Measurements from ENCODE around the gene ARMH4. TPM values are rescaled to one million over a fixed set of nuclear protein-coding genes. Genes with fewer than 3 reads are reported as not detected.

The ARMH4 gene
- total RNA-seq, 2 donors from 2014 or later: 2.4 to 45.1 TPM

GRCh38 chr14:58149196-58149595, 2.8 kb downstream of the ARMH4 start:
- WGBS: 48% methylated on average over 1 of the region's 1 CpG

DNA sequence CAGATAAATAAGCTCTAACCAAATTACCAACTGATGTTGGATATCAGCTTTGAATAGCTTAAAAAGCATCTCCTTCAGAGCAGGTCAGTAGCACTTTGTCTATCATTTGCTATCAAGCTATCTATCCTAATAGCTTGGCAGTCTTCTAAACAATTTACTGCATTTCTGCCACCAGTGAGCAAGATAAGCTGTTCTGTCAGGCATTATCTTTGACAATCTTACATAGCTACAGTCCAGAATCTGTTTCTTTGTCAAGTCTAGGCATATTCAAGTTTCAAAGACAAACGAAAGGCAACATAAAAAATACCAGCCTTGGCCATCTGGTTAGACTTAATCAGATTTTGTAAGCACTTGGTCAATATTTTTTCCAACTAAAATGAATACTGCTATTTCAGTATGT, 5.6 kb downstream of the ARMH4 start:
- Histone ChIP-seq H3K27ac (no peak overlapping the region), H3K4me1 (replicated peaks) (no peaks in the 10 kb centered on the region), H3K9me3 (no peaks in the 10 kb centered on the region), H3K36me3 (no peaks in the 10 kb centered on the region), H3K4me3 (no peak overlapping the region), H3K27me3 (replicated peaks; ENCODE audit: insufficient read depth) (no peaks in the 10 kb centered on the region)
- TF ChIP-seq POLR2AphosphoS5 (IDR thresholded peaks at IDR 0.05) (no peak), CTCF (IDR thresholded peaks at IDR 0.05) (no peak), POLR2A (IDR thresholded peaks at IDR 0.05) (no peak)
- WGBS: 23% methylated on average over 1 of the region's 1 CpG
- intact Hi-C loops (cut with DNase I): no loop called here
- no peak for DNase-seq (ENCODE audit: low spot score)

More at GRCh38 chr14:58149196-58149595, 2.8 kb downstream of the ARMH4 start:
- intact Hi-C loops (cut with DNase I): no loop called here
- Histone ChIP-seq H3K9me3 (no peaks in the 10 kb centered on the region), H3K36me3 (no peaks in the 10 kb centered on the region), H3K4me1 (replicated peaks) (no peaks in the 10 kb centered on the region), H3K27ac (no peak overlapping the region), H3K27me3 (replicated peaks; ENCODE audit: insufficient read depth) (no peaks in the 10 kb centered on the region), H3K4me3 (no peak overlapping the region)
- no peak for DNase-seq (ENCODE audit: low spot score)
- TF ChIP-seq POLR2AphosphoS5 (IDR thresholded peaks at IDR 0.05) (no peak), CTCF (IDR thresholded peaks at IDR 0.05) (no peak), POLR2A (IDR thresholded peaks at IDR 0.05) (no peak)

- H3K9me3 ChIP-seq: no peaks in the 10 kb centered on the region
- no peaks in the 10 kb centered on the region for H3K27me3 ChIP-seq (replicated peaks; ENCODE audit: insufficient read depth)
- TF ChIP-seq POLR2A (IDR thresholded peaks at IDR 0.05) (no peak), CTCF (IDR thresholded peaks at IDR 0.05) (no peak), POLR2AphosphoS5 (IDR thresholded peaks at IDR 0.05) (no peak)
- no peak for DNase-seq (ENCODE audit: low spot score)
- H3K4me3 ChIP-seq: no peak overlapping the region
- H3K27ac ChIP-seq: no peak overlapping the region
- no peaks in the 10 kb centered on the region for H3K36me3 ChIP-seq
- 67% methylated on average over 1 of the region's 1 CpG for WGBS
- H3K4me1 ChIP-seq (replicated peaks): no peaks in the 10 kb centered on the region
- intact Hi-C loops (cut with DNase I): no loop called here
Observed at GRCh38 chr14:58145936-58146335, 6.1 kb downstream of the ARMH4 start.

GRCh38 chr14:58143106-58143505, 8.9 kb downstream of the ARMH4 start:
- 85% methylated on average over 3 of the region's 3 CpGs for WGBS
- TF ChIP-seq POLR2A (IDR thresholded peaks at IDR 0.05) (no peak), CTCF (IDR thresholded peaks at IDR 0.05) (no peak), POLR2AphosphoS5 (IDR thresholded peaks at IDR 0.05) (no peak)
- DNase-seq (ENCODE audit: low spot score): no peak
- no peaks in the 10 kb centered on the region for H3K27me3 ChIP-seq (replicated peaks; ENCODE audit: insufficient read depth)
- H3K4me3 ChIP-seq: no peak overlapping the region
- H3K4me1 ChIP-seq (replicated peaks): no peaks in the 10 kb centered on the region
- no peaks in the 10 kb centered on the region for H3K36me3 ChIP-seq
- intact Hi-C loops (cut with DNase I): no loop called here
- H3K27ac ChIP-seq: no peak overlapping the region
- H3K9me3 ChIP-seq: no peaks in the 10 kb centered on the region

DNA sequence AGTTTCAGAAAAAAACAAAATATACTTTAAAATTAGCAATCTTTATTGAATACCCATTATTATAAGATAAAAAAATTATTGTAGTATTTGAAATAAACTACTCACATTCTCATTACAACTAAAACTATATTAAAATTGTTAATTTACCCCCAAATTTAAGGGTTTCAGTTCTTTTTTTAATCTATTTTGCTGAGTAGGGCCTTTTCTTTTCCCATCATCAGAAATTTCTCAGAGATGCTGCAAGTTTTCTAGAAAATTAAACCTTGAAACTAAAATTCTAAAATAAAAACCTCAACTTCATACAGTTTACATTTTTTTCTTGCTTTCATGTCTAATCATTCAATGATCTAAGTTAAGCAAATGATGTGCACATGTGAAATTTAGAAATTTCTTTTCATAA, 10.1 kb downstream of the ARMH4 start:
- H3K27ac ChIP-seq: no peak overlapping the region
- H3K4me3 ChIP-seq: no peak overlapping the region
- intact Hi-C loops (cut with DNase I): no loop called here
- TF ChIP-seq CTCF (IDR thresholded peaks at IDR 0.05) (no peak), POLR2A (IDR thresholded peaks at IDR 0.05) (no peak), POLR2AphosphoS5 (IDR thresholded peaks at IDR 0.05) (no peak)
- no peaks in the 10 kb centered on the region for H3K9me3 ChIP-seq
- H3K4me1 ChIP-seq (replicated peaks): no peaks in the 10 kb centered on the region
- DNase-seq (ENCODE audit: low spot score): no peak
- H3K36me3 ChIP-seq: no peaks in the 10 kb centered on the region
- H3K27me3 ChIP-seq (replicated peaks; ENCODE audit: insufficient read depth): no peaks in the 10 kb centered on the region

Data from prostate gland (tissue), 2 donors.